Left renal pelvis (tissue), 4 donors: Measurements from ENCODE around the gene CDH24. TPM values are rescaled to one million over a fixed set of nuclear protein-coding genes. Genes with fewer than 3 reads are reported as not detected.
"Not testable (repeated sequence)": the region's sequence is repeated elsewhere in the genome, so short reads cannot be mapped to it uniquely, and the experiment has no call there.

Experiments used
- DNase-seq, 4 donors: peaks; one replicate each; pipeline ENCODE4 v3.0.0-alpha.2; 2013; ENCODE audit warnings: low read depth in 4 of 4, low spot score in 3 of 4
- polyA plus RNA-seq, 4 donors: library from polyadenylated mRNA; unstranded; fragments of 120-200 nt; gene quantifications; one replicate each; pipeline ENCODE4 v1.2.1, GENCODE V29; 2013; ENCODE audit not compliant: insufficient read length in 4 of 4

Gene CDH24
- polyA plus RNA-seq, 4 donors: 17.9 to 44.0 (median 29.7) TPM

GRCh38 chr14:23023795-23024152, 33.5 kb downstream of the CDH24 start:
- no peak for DNase-seq

DNA sequence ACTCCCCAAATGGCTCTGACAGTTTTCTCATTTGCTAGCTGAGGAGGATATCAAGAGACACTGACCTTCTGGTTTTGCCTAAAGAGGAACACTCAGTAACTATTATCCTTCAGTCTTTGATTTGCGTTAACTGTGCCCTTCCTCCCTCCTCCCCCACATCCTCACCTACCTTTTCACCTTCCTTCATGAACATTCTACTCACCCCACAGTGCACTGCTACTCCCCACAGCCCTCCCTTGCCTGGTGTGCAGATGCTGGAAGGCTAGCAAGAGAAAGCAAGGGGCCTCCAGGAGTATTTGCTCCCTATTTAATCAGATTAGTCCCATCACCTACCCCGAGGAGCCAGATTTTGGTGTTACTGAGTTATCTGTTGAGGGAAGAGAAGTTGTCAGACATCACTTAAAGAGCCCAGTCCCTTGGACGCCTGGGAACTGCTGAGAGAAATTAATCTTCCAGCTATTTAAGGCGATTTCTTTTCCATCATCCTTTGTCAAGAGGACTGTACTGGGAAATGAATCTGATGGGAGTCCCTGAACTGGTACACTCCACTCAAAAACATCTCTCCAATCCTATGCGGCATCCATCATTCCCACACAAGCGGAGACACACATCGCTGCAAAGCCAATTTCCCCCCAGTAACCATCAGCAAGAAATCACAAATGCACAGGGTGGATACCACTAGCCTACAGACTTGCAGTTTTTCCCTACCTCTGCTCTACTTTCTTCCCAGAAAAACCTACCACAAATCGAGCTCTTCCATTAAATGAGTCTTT, 34.1 kb downstream of the CDH24 start:
- no peak for DNase-seq

- no peak for DNase-seq
Measured at GRCh38 chr14:23021889-23022442, 35.4 kb downstream of the CDH24 start.

- no peak for DNase-seq
Measured at GRCh38 chr14:23021434-23021833, 35.9 kb downstream of the CDH24 start.

DNA sequence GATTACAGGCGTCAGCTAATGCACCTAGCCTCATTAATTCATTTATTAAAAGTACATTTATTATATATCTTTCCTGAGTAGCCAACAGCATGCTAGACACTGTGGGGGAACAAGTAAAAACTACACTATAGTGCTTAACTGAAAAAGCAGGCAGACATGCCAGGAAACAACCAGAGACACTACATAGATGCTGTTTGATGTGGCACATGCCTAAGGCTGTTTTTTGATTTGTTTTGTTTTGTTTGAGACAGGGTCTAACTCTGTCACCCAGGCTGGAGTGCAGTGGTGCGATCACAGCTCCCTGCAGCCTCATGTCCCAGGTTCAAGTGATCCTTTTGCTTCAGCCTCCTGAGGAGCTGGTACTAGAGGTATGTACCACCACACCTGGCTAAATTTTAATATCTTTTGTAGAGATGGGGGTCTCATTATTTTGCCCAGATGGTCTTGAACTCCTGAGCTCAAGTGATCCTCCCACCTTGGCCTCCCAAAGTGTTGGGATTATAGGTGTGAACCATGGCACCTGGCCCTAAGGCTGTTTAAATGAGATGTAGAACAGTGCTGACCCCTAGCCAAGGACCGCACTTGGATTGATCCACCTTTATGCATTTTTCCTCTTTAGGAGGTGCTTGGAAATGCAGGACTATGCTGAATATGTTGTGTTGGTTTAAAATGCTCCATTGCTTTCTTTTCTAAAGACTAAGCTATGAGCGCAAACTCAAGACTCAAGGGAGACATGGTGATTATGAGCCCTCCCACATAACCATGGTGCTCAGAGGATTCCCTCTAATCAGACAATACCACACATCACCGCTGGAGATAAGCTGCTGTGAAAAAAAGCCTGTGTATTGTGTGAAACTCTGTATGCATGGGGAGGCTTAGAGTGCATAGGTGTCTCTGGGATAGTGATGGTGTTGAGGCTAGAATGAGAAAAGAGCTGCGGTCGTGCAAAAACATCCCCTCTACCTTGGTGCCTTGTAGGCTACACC, 36.9 kb downstream of the CDH24 start:
- no peak for DNase-seq

GRCh38 chr14:23018107-23018506, 39.2 kb downstream of the CDH24 start:
- no peak for DNase-seq

- DNase-seq: no peak
Measured at GRCh38 chr14:23017091-23017490, 40.2 kb downstream of the CDH24 start.

GRCh38 chr14:23015618-23016017, 41.7 kb downstream of the CDH24 start:
- DNase-seq: no peak

DNA sequence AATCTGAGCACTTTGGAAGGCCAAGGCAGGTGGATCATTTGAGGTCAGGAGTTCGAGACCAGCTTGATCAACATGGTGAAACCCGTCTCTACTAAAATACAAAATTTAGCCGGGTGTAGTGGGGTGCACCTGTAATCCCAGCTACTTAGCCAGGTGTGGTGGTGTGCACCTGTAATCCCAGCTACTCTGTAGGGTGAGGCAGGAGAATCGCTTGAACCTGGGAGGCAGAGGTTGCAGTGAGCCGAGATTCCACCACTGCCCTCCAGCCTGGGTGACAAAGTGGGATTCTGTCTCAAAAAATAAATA, 43.6 kb downstream of the CDH24 start:
- DNase-seq: not testable (repeated sequence)

GRCh38 chr14:23013054-23013748, 44.1 kb downstream of the CDH24 start:
- no peak for DNase-seq

GRCh38 chr14:23009939-23010726, 47.2 kb downstream of the CDH24 start, which contains the start of gene C14orf93:
C14orf93 (minus strand) TSS chr14:23010143; CDS start chr14:22999023, 11,120 bp downstream.
- peak in 1 of 4 donors; percentile 60 for DNase-seq

DNA sequence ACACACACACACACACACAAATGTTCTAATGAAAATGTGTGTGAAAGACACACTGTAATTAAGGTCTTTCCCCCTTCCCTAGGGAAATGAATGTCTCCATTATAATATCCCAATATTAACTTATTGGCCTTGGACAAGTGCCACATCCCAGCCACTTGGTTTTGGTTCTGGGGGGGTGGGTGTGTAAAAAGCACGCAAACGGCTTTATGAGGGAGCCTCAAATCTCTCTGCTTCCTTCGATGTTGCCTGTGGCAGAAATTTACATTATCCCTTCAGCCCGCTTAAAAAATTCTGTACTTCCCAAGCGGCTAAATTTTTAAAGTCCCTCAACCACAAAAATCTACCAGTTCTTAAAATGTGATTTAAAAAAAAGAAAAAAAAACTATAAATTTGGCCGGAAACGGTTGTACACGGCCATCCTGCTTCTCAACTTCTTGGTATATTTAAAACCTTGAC, 47.8 kb downstream of the CDH24 start:
- DNase-seq: no peak

DNA sequence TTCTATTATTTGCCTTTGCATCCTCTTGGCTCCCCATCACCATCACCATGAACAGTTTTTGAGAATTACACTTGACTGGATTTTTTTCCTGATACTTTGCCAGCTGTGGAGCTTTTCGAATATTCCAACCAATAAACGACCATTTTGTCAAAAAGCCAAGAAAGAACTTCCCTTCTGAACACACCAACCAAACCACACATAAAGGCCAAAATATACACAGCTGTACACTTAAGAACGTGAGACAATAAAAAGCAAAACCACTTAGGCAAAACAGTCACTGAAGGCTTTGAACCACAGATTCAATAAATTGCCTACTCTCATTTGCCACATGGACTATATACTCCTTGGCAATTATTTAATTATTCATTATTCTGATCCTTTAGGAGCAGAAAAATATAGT, 48.5 kb downstream of the CDH24 start:
- no peak for DNase-seq

DNA sequence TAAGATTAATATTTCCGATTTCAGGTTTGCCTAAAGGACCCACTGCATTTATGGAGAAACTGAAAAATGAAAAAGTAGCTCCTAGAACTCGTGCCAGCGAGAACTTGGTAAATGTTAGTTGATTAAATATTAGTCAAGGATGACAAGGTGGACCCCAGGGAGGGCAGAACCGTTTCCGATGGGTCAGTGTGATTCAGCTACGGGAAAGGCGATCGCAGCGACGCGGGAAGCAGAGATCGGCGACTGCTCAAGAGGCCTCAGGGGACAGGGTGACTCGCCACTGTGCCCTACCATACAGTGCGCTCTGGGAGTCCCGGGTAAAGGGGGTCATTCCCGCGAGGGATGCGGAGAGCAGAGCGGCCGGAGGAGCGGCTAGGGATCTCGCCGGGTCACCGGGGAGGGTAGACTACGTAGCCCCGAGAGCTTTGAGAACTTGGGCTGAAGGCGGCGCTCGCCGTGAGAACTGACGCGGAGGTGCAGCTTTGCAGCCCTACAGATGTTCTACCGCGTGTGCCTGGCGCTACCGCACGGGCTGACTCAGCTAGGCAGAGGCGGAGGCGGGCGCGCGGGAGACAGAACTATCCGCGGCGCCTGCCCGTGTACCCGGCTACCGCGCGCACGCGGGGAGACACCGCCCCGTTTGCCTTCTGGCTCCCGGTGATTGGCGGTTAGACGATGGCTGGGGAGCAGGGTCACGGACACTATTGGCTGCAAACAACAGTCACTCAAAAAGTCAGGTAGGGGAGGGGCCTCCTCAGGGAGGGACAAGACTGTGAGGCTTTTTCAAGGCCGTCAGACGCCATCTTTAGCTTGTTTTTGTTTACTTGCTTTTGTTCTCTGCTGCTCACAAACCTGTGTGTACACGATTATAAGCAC, 50.5 kb downstream of the CDH24 start:
- DNase-seq: peak; percentile 95 to 98 (median 96)

GRCh38 chr14:23006188-23006534, 51.2 kb downstream of the CDH24 start:
- no peak for DNase-seq

GRCh38 chr14:23005451-23006187, 51.7 kb downstream of the CDH24 start:
- DNase-seq: no peak

- not testable (repeated sequence) for DNase-seq
Measured at GRCh38 chr14:23004274-23004673, 53.0 kb downstream of the CDH24 start.

GRCh38 chr14:23002592-23002991, 54.7 kb downstream of the CDH24 start:
- no peak for DNase-seq
